GM19239 (cell line): ENCODE measurements around the gene FLT4.

ENCODE experiments used
- DNase-seq: peaks from one replicate; pipeline ENCODE4 v3.0.0; 2011; ENCODE audit warnings: low spot score; ENCODE audit not compliant: insufficient read length
- FAIRE-seq: peaks from 2 replicates; lab custom pipeline; 2011; peaks lifted over from hg19 to GRCh38; lab: Jason Lieb, UNC

The FLT4 gene

DNA sequence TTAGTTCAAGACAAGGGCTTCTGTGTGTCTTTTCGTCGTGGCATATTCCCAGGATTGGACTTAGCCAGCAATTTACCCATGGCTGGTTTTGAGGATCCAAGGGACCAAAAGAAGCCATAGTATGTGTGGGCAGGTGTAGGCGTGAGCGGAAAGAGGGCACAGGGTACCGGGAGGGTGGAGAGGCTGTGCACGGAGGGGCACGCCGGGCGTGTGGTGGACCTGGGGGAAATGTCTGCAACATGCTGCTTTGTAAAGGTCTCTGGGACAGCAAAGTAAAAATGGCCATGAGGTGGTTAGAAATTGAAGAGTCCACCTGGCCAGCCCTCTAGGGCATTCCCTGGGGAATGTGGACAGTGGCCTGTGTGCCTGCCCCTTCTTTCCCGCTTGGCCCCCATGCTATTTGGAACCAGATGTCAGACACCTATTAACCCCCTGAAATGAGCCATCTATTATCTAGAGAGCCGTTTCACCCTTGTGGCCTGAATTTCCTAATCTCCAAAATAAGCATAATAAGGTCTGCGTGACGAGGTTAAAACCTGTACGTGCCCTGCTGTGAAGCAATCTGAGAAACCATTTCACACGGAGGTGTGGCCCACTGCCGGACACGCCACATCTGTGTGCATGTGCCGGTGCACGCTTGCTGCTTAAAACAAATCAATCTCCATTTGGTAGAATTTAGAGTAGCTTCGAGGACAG, 5.1 kb downstream of the FLT4 start:
- DNase-seq (no peak), FAIRE-seq (no peak)

GRCh38 chr5:180643191-180643851, 6.1 kb downstream of the FLT4 start:
- FAIRE-seq (no peak), DNase-seq (no peak)

GRCh38 chr5:180642779-180643178, 6.6 kb downstream of the FLT4 start:
- no peak for FAIRE-seq
- DNase-seq, result no peak

GRCh38 chr5:180642181-180642775, 7.1 kb downstream of the FLT4 start:
- FAIRE-seq (no peak), DNase-seq (no peak)

GRCh38 chr5:180641566-180641900, 7.9 kb downstream of the FLT4 start:
- FAIRE-seq (no peak), DNase-seq (no peak)

GRCh38 chr5:180640861-180641565, 8.4 kb downstream of the FLT4 start:
- DNase-seq, result no peak
- no peak for FAIRE-seq

GRCh38 chr5:180640611-180640860, 8.9 kb downstream of the FLT4 start:
- DNase-seq (no peak), FAIRE-seq (no peak)

GRCh38 chr5:180639741-180640610, 9.4 kb downstream of the FLT4 start:
- FAIRE-seq, result no peak

DNA sequence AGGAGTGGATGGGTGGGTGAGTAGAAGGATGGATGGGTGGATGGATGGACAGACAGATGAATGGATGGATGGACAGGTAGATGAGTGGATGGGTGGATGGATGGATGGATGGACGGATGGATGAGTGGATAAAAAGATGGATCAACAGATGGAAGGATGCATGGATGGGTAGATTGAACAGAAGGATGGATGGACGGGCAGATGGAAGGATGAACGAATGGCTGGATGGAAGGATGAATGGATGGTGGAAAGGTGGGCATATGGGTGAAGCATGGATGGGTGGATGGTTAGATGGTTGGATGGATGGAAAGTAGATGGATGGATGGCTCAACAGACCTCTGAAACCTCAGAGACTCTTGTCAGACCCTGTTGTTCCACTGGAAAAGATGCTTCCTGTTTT, 10.1 kb downstream of the FLT4 start:
- DNase-seq, result no peak
- FAIRE-seq, result no peak

More at GRCh38 chr5:180639741-180640610, 9.4 kb downstream of the FLT4 start:
- DNase-seq, result no peak

DNA sequence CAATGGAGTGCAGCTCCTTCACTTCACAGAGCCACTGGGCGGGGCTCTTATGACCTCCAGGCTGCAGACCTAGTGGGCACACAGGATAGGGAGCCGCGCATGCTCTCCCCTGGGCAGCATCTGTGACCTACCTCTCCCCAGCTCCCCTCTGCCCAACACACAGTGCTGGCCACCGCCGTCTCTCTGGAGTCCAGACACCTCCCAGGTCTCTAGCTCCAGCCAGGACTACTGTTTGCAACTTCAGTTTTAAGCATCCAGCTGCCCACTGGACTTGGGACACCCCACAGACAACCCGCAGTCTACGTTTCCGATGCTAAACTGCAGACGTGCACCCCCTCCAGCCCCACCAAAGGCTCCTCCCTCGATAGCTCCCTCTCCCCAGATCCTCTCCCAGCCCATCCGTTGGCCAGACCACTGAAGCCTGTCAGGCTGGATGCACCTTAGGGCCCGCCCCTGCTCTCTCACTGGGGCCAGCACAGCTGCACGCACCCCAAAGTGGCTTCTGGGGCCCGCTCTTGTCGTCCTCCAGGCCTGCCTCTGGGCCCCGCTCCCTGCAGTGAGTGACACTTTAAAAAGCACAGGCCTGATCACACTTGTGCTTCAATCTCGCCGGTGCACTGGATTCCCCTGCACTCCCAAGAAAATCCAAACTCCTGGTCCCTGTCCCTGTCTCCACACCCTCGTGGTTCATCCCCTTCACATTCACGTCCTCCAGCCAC, 11.3 kb downstream of the FLT4 start:
- FAIRE-seq (no peak), DNase-seq (no peak)

GRCh38 chr5:180636403-180637075, 12.9 kb downstream of the FLT4 start:
- no peak for FAIRE-seq
- DNase-seq, result no peak

GRCh38 chr5:180636016-180636402, 13.4 kb downstream of the FLT4 start:
- FAIRE-seq (no peak), DNase-seq (no peak)

- DNase-seq, result no peak
- no peak for FAIRE-seq
Observed at GRCh38 chr5:180633283-180634177, 15.9 kb downstream of the FLT4 start.

DNA sequence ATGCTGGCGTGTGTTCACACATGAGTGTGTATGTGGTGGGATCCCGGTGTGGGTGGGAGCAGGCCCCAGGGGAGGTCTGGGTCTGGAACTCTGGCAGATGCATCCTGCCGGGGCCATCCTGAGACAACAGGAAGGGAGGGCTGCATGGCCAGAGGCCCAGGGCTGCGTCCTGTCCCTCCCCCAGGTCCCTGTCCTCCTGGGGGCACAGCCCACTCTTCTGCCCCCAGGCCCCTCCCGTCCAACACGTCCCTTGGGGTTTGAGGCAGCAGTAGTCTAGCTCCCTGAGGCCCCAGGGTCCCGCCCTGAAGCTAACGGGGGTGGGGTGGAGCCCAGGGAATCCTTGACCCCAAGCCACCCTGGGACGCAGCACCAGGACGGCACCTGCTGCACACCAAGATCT, 16.6 kb downstream of the FLT4 start:
- no peak for DNase-seq
- FAIRE-seq, result no peak

- no peak for DNase-seq
- FAIRE-seq, result no peak
Observed at GRCh38 chr5:180631549-180632383, 17.6 kb downstream of the FLT4 start.

- no peak for DNase-seq
- FAIRE-seq, result no peak
Observed at GRCh38 chr5:180630426-180630825, 19.0 kb downstream of the FLT4 start.

DNA sequence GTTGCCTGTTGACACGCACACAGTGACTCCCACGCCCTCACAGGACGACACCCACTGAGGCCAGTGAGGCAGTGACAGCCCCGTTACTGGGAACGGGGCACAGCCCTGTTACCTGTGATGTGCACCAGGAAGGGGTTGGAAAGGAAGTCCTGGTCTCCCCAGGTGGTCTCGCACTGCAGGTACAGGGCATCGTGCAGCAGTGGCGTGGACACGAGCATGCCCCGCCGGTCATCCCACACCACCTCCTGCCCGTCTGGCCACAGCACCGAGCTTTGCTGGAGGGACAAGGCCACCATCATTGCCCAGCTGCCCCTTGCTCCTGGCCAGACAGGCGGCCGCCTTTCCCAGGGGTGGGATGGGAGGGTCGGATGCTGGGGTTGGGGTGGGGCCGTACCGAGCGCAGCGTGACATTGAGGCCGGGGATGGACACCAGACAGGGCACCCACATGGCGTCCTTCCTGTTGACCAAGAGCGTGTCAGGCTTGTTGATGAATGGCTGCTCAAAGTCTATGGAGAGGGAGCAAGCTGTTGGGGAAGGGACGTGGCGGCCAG, 19.5 kb downstream of the FLT4 start:
- FAIRE-seq (no peak), DNase-seq (no peak)
